SK-N-SH treated with all-trans-retinoic acid at 6 μM for 48 hours (cell line): ENCODE measurements around the gene MYH11.

ENCODE experiments used
- CSRNP3 ChIP-seq: fragments of 250-450 bp; sonication (Bioruptor Pico); IDR thresholded peaks from 2 replicates; pipeline ENCODE4 v1.5.1; 2021; ENCODE audit warnings: mild to moderate bottlenecking, moderate library complexity
- ISL1 ChIP-seq: fragments of 250-450 bp; sonication (Bioruptor Pico); IDR thresholded peaks from 2 replicates; pipeline ENCODE4 v2.1.2; 2022; ENCODE audit warnings: mild to moderate bottlenecking, moderate library complexity
- PATZ1 ChIP-seq: fragments of 250-450 bp; sonication (Bioruptor Pico); IDR thresholded peaks from 2 replicates; pipeline ENCODE4 v1.8.0; 2020; ENCODE audit warnings: mild to moderate bottlenecking, moderate library complexity, borderline replicate concordance
- POU6F1 ChIP-seq: fragments of 250-450 bp; sonication (Bioruptor Pico); IDR thresholded peaks from 2 replicates; pipeline ENCODE4 v1.8.0; 2021; ENCODE audit warnings: low read depth, mild to moderate bottlenecking, moderate library complexity, borderline replicate concordance
- PPARA ChIP-seq: fragments of 250-450 bp; sonication (Bioruptor Pico); IDR thresholded peaks from 2 replicates; pipeline ENCODE4 v1.5.0; 2020; ENCODE audit warnings: mild to moderate bottlenecking, borderline replicate concordance
- RARB ChIP-seq: fragments of 250-450 bp; sonication (Bioruptor Pico); IDR thresholded peaks from 2 replicates; pipeline ENCODE4 v1.8.0; 2021; ENCODE audit warnings: mild to moderate bottlenecking, moderate library complexity
- SNAI2 ChIP-seq: fragments of 250-450 bp; sonication (Bioruptor Pico); IDR thresholded peaks from 2 replicates; pipeline ENCODE4 v1.5.0; 2020; ENCODE audit warnings: mild to moderate bottlenecking, moderate library complexity
- ZC3H10 ChIP-seq: fragments of 250-450 bp; sonication (Bioruptor Pico); IDR thresholded peaks from 2 replicates; pipeline ENCODE4 v1.5.1; 2021; ENCODE audit warnings: mild to moderate bottlenecking, moderate library complexity
- ZFP30 ChIP-seq: fragments of 450-650 bp; formaldehyde crosslinking; IDR thresholded peaks from 2 replicates; pipeline ENCODE4 v1.5.0; 2022; ENCODE audit warnings: mild to moderate bottlenecking, moderate library complexity

GRCh38 chr16:15769239-15769638, 87.6 kb downstream of the MYH11 start:
- TF ChIP-seq PATZ1 (CRISPR knock-in tag) (no peak), ZC3H10 (CRISPR knock-in tag) (no peak), POU6F1 (CRISPR knock-in tag) (no peak), SNAI2 (CRISPR knock-in tag) (no peak), CSRNP3 (no peak), ZFP30 (no peak), PPARA (CRISPR knock-in tag) (no peak), ISL1 (CRISPR knock-in tag) (no peak), RARB (CRISPR knock-in tag) (no peak)
